GM18868 (cell line): ENCODE measurements around the gene TOX2.

Source experiments
- ATAC-seq: cut with Tn5 transposase; IDR thresholded peaks from one replicate; pipeline ENCODE4 v1.9.1; 2021; ENCODE audit warnings: mild to moderate bottlenecking, moderate library complexity; ENCODE audit not compliant: unreplicated experiment

TOX2 gene

GRCh38 chr20:43938932-43939761 is 24.5 kb downstream of the TOX2 start:
- no peak for ATAC-seq

GRCh38 chr20:43939762-43940121 is 25.1 kb downstream of the TOX2 start:
- no peak for ATAC-seq

GRCh38 chr20:43940518-43941225 is 26.0 kb downstream of the TOX2 start:
- no peak for ATAC-seq

GRCh38 chr20:43941476-43942200 is 27.0 kb downstream of the TOX2 start:
- ATAC-seq = no peak

- ATAC-seq = no peak
These were observed 27.5 kb downstream of the TOX2 start for GRCh38 chr20:43942201-43942590.

GRCh38 chr20:43942667-43943285 is 28.1 kb downstream of the TOX2 start:
- ATAC-seq = peak; percentile 63

- no peak for ATAC-seq
These were observed 29.1 kb downstream of the TOX2 start for GRCh38 chr20:43943725-43944124.

GRCh38 chr20:43944653-43945235 is 30.1 kb downstream of the TOX2 start:
- no peak for ATAC-seq

- ATAC-seq = no peak
These were observed 30.9 kb downstream of the TOX2 start for GRCh38 chr20:43945391-43946205.

- ATAC-seq = no peak
These were observed 31.5 kb downstream of the TOX2 start for GRCh38 chr20:43946206-43946491.

GRCh38 chr20:43946659-43947315 is 32.1 kb downstream of the TOX2 start:
- ATAC-seq = no peak

GRCh38 chr20:43947316-43947710 is 32.7 kb downstream of the TOX2 start:
- no peak for ATAC-seq

- no peak for ATAC-seq
These were observed 33.8 kb downstream of the TOX2 start for GRCh38 chr20:43948455-43948854.

- ATAC-seq = no peak
These were observed 34.6 kb downstream of the TOX2 start for GRCh38 chr20:43949248-43949647.

- ATAC-seq = peak; percentile 60
These were observed 35.3 kb downstream of the TOX2 start for GRCh38 chr20:43949741-43950618.

- ATAC-seq = no peak
These were observed 39.4 kb downstream of the TOX2 start for GRCh38 chr20:43953919-43954592.

GRCh38 chr20:43954704-43955061 is 40.0 kb downstream of the TOX2 start:
- ATAC-seq = no peak

- ATAC-seq = peak; percentile 66
These were observed 40.6 kb downstream of the TOX2 start for GRCh38 chr20:43955062-43955749.
